IMR-90 (cell line): Measurements from ENCODE around the gene TNRC18. TPM values are rescaled to one million over a fixed set of nuclear protein-coding genes. Genes with fewer than 3 reads are reported as not detected.
A peak's percentile ranks its signal among the peaks of the same experiment; 100 is the strongest.

ENCODE experiments used
- ATAC-seq: fragments of 200-7000 bp; cut with Tn5 transposase; 2 replicates; pipeline ENCODE4 v1.9.1; 2020; ENCODE audit warnings: low read depth, mild to moderate bottlenecking, moderate library complexity
- BruUV-seq: library from RNA; stranded (reverse); fragments of 400-500 nt; replicated peaks from 2 replicates; lab custom pipeline; 2021; lab: Mats Ljungman, UMichigan
- CTCF ChIA-PET: fragments of 300-600 bp; formaldehyde crosslinking; extraction: SDS; loops from one replicate; lab custom pipeline; 2021; ENCODE audit warnings: antibody characterized with exemption; lab: Yijun Ruan, JAX
- POLR2A ChIA-PET: fragments of 300-600 bp; sonication (Branson Sonifier 250); formaldehyde crosslinking; loops from one replicate; lab custom pipeline; 2022; ENCODE audit warnings: antibody characterized with exemption; ENCODE audit not compliant: unreplicated experiment; lab: Charles Lee
- DNase-seq: peaks from one replicate; pipeline ENCODE4 v3.0.0; 2013
- H2AFZ ChIP-seq: replicated peaks from 2 replicates; pipeline ENCODE3; 2013; ENCODE audit warnings: low read length, mild to moderate bottlenecking; ENCODE audit not compliant: poor library complexity
- H2AK5ac ChIP-seq: 2 replicates; pipeline ENCODE4 v1.6.1; 2013; ENCODE audit warnings: low read depth, low read length, inconsistent platforms
- H2AK9ac ChIP-seq: replicated peaks from 2 replicates; pipeline ENCODE3; 2013; ENCODE audit warnings: mild to moderate bottlenecking, low read depth, low read length, moderate library complexity; ENCODE audit not compliant: poor library complexity
- H2BK120ac ChIP-seq: 2 replicates; pipeline ENCODE4 v1.6.1; 2013; ENCODE audit warnings: low read depth, low read length, inconsistent platforms
- H2BK15ac ChIP-seq: 3 replicates; pipeline ENCODE4 v1.6.1; 2013; ENCODE audit warnings: low read depth, low read length, inconsistent platforms
- H2BK20ac ChIP-seq: 2 replicates; pipeline ENCODE4 v1.6.1; 2013; ENCODE audit warnings: low read depth, mild to moderate bottlenecking, inconsistent platforms, low read length, moderate library complexity
- H2BK5ac ChIP-seq: 2 replicates; pipeline ENCODE4 v1.6.1; 2013; ENCODE audit warnings: mild to moderate bottlenecking, low read depth, low read length, inconsistent platforms; ENCODE audit not compliant: poor library complexity, severe bottlenecking
- H3K14ac ChIP-seq: replicated peaks from 2 replicates; pipeline ENCODE4 v1.6.1; 2013; ENCODE audit warnings: low read depth, low read length, inconsistent platforms
- H3K18ac ChIP-seq: 2 replicates; pipeline ENCODE4 v1.6.1; 2013; ENCODE audit warnings: low read depth, low read length, control low read depth
- H3K23ac ChIP-seq: 2 replicates; pipeline ENCODE4 v1.6.1; 2013; ENCODE audit warnings: low read depth, low read length, inconsistent platforms
- H3K27ac ChIP-seq: 2 replicates; pipeline ENCODE4 v1.5.1; 2013; ENCODE audit warnings: mild to moderate bottlenecking, control low read depth, low read length; ENCODE audit not compliant: insufficient read depth
- H3K27me3 ChIP-seq: 2 replicates; pipeline ENCODE4 v1.6.1; 2013; ENCODE audit warnings: low read length; ENCODE audit not compliant: control insufficient read depth, insufficient read depth
- H3K36me3 ChIP-seq: 2 replicates; pipeline ENCODE4 v1.6.1; 2013; ENCODE audit warnings: low read length, mixed read lengths; ENCODE audit not compliant: control insufficient read depth, insufficient read depth
- H3K4ac ChIP-seq: 2 replicates; pipeline ENCODE4 v1.6.1; 2013; ENCODE audit warnings: low read depth, low read length, inconsistent platforms
- H3K4me1 ChIP-seq: 2 replicates; pipeline ENCODE4 v1.6.1; 2013; ENCODE audit warnings: low read length, mixed read lengths; ENCODE audit not compliant: control insufficient read depth, insufficient read depth
- H3K4me2 ChIP-seq: 2 replicates; pipeline ENCODE4 v1.6.1; 2013; ENCODE audit warnings: low read depth, mild to moderate bottlenecking, control low read depth, low read length, moderate library complexity
- H3K4me3 ChIP-seq: 2 replicates; pipeline ENCODE4 v1.5.1; 2013; ENCODE audit warnings: low read depth, mild to moderate bottlenecking, control low read depth, low read length, moderate library complexity; ENCODE audit not compliant: insufficient read depth
- H3K56ac ChIP-seq: 2 replicates; pipeline ENCODE4 v1.6.1; 2013; ENCODE audit warnings: low read length, inconsistent platforms; ENCODE audit not compliant: insufficient read depth; ENCODE audit errors: extremely low read depth
- H3K79me1 ChIP-seq, 2 experiments: 2 replicates each; pipeline ENCODE4 v1.6.1; 2013; ENCODE audit warnings: low read length in 2 of 2, inconsistent platforms in 1 of 2, low read depth in 1 of 2
- H3K9ac ChIP-seq: 2 replicates; pipeline ENCODE4 v1.6.1; 2013; ENCODE audit warnings: low read depth, low read length, control low read depth
- H3K9me1 ChIP-seq: 2 replicates; pipeline ENCODE4 v1.6.1; 2013; ENCODE audit warnings: low read length, inconsistent platforms; ENCODE audit not compliant: insufficient read depth
- H3K9me3 ChIP-seq: 2 replicates; pipeline ENCODE4 v1.6.1; 2013; ENCODE audit warnings: low read length; ENCODE audit not compliant: control insufficient read depth, insufficient read depth
- H4K20me1 ChIP-seq: 2 replicates; pipeline ENCODE4 v1.6.1; 2013; ENCODE audit warnings: low read length, inconsistent platforms; ENCODE audit not compliant: insufficient read depth
- H4K5ac ChIP-seq: 2 replicates; pipeline ENCODE4 v1.6.1; 2013; ENCODE audit warnings: mild to moderate bottlenecking, low read depth, low read length, control low read depth
- H4K8ac ChIP-seq, 2 experiments: 2 replicates each; pipeline ENCODE4 v1.6.1; 2013; ENCODE audit warnings: low read depth in 2 of 2, low read length in 2 of 2, control low read depth in 1 of 2, inconsistent platforms in 1 of 2
- H4K91ac ChIP-seq: 2 replicates; pipeline ENCODE4 v1.6.1; 2013; ENCODE audit warnings: low read depth, low read length, inconsistent platforms; ENCODE audit not compliant: insufficient read depth
- BHLHE40 ChIP-seq: fragments of 150-350 bp; IDR thresholded peaks from 2 replicates; pipeline ENCODE4 v1.6.1; 2016; ENCODE audit warnings: mild to moderate bottlenecking, low read depth, low read length
- ELK1 ChIP-seq: fragments of 150-350 bp; IDR thresholded peaks from 2 replicates; pipeline ENCODE4 v1.6.1; 2016; ENCODE audit warnings: low read depth, mild to moderate bottlenecking, low read length, moderate library complexity, borderline replicate concordance
- FOS ChIP-seq: fragments of 150-350 bp; IDR thresholded peaks from 2 replicates; pipeline ENCODE4 v1.6.1; 2016; ENCODE audit warnings: low read depth, low read length
- MAZ ChIP-seq: IDR thresholded peaks from 2 replicates; pipeline ENCODE4 v1.6.1; 2012; ENCODE audit warnings: low read depth, mild to moderate bottlenecking, low read length, improper control_type of control experiment, moderate library complexity, borderline replicate concordance
- MXI1 ChIP-seq: IDR thresholded peaks from 2 replicates; pipeline ENCODE4 v1.6.1; 2012; ENCODE audit warnings: low read depth, mild to moderate bottlenecking, low read length, moderate library complexity, borderline replicate concordance
- RAD21 ChIP-seq: IDR thresholded peaks from 2 replicates; pipeline ENCODE4 v1.6.1; 2012; ENCODE audit warnings: low read length, improper control_type of control experiment
- RFX5 ChIP-seq: IDR thresholded peaks from 2 replicates; pipeline ENCODE4 v1.8.0; 2012; ENCODE audit warnings: low read depth, mild to moderate bottlenecking, low read length, moderate library complexity
- SMC3 ChIP-seq: fragments of 150-350 bp; IDR thresholded peaks from 2 replicates; pipeline ENCODE4 v1.6.1; 2016; ENCODE audit warnings: low read depth, mild to moderate bottlenecking, antibody characterized with exemption, low read length, moderate library complexity
- WGBS, 2 experiments: methylation state at CpG; one replicate each; pipeline versions ENCODE4 v1.1.5 to v1.1.7; 2013; ENCODE audit warnings: missing lambda C conversion rate in 2 of 2; ENCODE audit not compliant: insufficient read length in 1 of 2; ENCODE audit errors: extremely low coverage in 2 of 2; 5-methylcytosine and 5-hydroxymethylcytosine counted together
- dilution Hi-C: fragments of 300-500 bp; cut with HindIII; formaldehyde crosslinking; loops from one replicate; pipeline ENCODE4 v1.14.3; 2018; ENCODE audit warnings: low sequenced_read_pairs; ENCODE audit not compliant: unreplicated experiment
- in situ Hi-C: fragments of 300-500 bp; cut with MboI; formaldehyde crosslinking; loops from 3 replicates; pipeline ENCODE4 v1.14.3; 2019; ENCODE audit warnings: low sequenced_read_pairs, inconsistent platforms, mixed read lengths
- intact Hi-C: fragments of 100-400 bp; cut with micrococcal nuclease; formaldehyde crosslinking; loops from 2 replicates; pipeline ENCODE4 v1.10.0; 2022
- polyA plus RNA-seq, 3 experiments: library from polyadenylated mRNA; depleted of rRNA; stranded (reverse); fragments of >200 nt; gene quantifications; 2 replicates each; pipeline ENCODE4 v1.2.3, GENCODE V29; 2012; ENCODE audit warnings: low replicate concordance in 1 of 3
- total RNA-seq: library from RNA; depleted of rRNA; stranded (reverse); fragments of >200 nt; gene quantifications from 2 replicates; pipeline ENCODE4 v1.2.3, GENCODE V29; 2012

The TNRC18 gene
- total and polyA plus RNA-seq, 2 of the 4 experiments (the other 2 are of a cell fraction): 4.7 to 29.6 TPM

DNA sequence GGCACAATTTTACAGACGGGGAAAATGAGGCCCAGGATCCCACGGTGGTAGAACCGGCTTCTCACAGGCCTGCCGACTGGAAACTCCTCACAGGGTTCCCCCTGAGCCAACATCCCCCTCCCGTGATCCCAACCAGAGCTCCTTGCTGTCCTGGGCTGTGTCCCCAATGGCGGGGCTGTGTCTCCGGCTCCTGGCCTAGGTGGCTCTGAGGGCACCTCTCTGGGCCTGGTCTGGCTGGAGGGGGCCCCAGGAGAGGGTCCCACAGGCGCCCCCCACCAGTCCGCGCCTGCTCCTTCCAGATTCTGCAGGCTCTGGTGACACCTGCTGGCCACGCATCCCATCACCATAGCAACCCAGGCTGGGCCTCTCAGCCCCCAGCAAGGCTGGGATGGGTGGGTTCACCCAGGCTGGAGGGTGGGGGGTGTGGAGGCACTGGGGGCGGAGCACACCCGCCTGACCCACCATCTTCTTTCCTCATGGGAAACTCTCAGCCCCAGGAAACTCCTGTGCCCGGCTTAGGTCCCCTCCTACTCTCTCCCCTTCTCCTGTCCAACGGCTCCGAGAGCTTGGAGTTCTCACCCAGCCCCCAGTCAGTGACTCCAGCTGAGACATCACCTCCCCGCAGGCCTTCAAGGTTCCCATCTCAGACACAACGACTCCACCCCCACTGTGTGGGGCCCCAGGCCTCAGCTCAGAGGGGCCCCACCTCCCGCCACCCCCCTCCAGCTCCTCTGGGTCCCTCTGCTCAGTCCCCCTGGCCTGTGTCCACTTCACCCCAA, 27.1 kb upstream of the TNRC18 start (continued):
- TF ChIP-seq ELK1: no peak

- Histone ChIP-seq H3K18ac (no peak overlapping the region), H3K4ac (no peak overlapping the region), H3K9ac (no peak overlapping the region), H2AK5ac (no peak overlapping the region), H3K4me3 (no peak overlapping the region), H3K36me3 (peaks cover 2% of the 10 kb centered on the region; the same call in 1 of the 2 replicates), H3K9me3 (no peaks in the 10 kb centered on the region), H2BK20ac (no peak overlapping the region), H2BK5ac (no peak overlapping the region), H4K8ac (no peak overlapping the region), H3K56ac (no peak overlapping the region), H2BK120ac (no peak overlapping the region), H3K14ac (no peak overlapping the region), H3K9me1 (0 out of 2 replicates have a peak, but pooled peaks cover 2% of the 10 kb centered on the region), H2AK9ac (peak overlapping the region; percentile 23), H3K23ac (0 out of 2 replicates have a peak overlapping the region, but pooled peaks have one; percentile 38), H3K4me2 (no peak overlapping the region), H4K91ac (no peak overlapping the region), H4K5ac (no peak overlapping the region), H3K27ac (no peak overlapping the region), H4K20me1 (no peaks in the 10 kb centered on the region; the same call in none of the 2 replicates), H3K4me1 (peaks cover 1% of the 10 kb centered on the region; the same call in 1 of the 2 replicates), H3K79me1 (no peaks in the 10 kb centered on the region), H2BK15ac (no peak overlapping the region), H2AFZ (no peak overlapping the region), H3K27me3 (no peaks in the 10 kb centered on the region)
- dilution Hi-C loops: no loop called here
- ATAC-seq (no peak), DNase-seq (no peak)
- TF ChIP-seq RAD21 (no peak), SMC3 (no peak), MXI1 (no peak), RFX5 (no peak), FOS (no peak), MAZ (no peak), BHLHE40 (no peak)
- intact Hi-C loops: no loop called here
- WGBS, 2 experiments: 36% methylated on average over 4 of the region's 15 CpGs; no CpG with 5 or more reads in 1 of the 2 experiments
- BruUV-seq: no TSS peak
- in situ Hi-C loops: no loop called here
- POLR2A ChIA-PET: no interaction called here
- CTCF ChIA-PET: no interaction called here
Observed at GRCh38 chr7:5448378-5449037, 24.9 kb upstream of the TNRC18 start.
